ENCODE measurements around the gene RYR2. TPM values are rescaled to one million over a fixed set of nuclear protein-coding genes. Genes with fewer than 3 reads are reported as not detected.

RYR2 gene
- total and polyA plus RNA-seq, 2 of the 8 experiments (the other 6 are each of a cell fraction or from before 2014, with no cell fraction given), result 1.3 to 4.4 TPM

DNA sequence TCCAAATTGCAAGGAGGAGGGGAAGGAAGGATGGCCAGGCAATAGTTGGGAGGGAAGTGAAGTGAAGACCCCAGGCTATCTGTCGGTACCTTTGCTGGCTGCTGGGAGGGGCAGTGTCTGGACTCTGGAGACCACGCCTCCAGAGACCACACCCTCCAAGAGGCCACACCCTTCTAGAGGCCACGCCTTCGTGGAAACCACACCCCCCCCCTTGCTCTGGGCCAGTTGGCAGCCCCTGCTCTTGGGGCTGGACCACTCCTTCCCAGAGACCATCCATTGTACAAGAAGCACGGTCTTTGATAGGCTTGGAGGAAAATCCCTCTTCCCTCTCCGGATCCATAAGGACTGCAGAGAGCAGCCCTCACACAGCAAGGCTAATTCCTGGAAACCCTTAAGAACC is 73.1 kb downstream of the RYR2 start (continued):
- no peak for TF ChIP-seq CTCF (IDR thresholded peaks at IDR 0.05; ENCODE audit: control extremely low read depth in 1 of 3, insufficient read depth in 1 of 3, low read depth in 1 of 3, low read length in 3 of 3)
- no peak for TF ChIP-seq ZNF274 (IDR thresholded peaks at IDR 0.05; ENCODE audit: borderline replicate concordance, extremely low read depth, low read length)
- TF ChIP-seq HDAC2 (IDR thresholded peaks at IDR 0.05; ENCODE audit: borderline replicate concordance in 1 of 2, low read depth in 2 of 2, low read length in 2 of 2), result no peak
- TF ChIP-seq, protein P1, sequence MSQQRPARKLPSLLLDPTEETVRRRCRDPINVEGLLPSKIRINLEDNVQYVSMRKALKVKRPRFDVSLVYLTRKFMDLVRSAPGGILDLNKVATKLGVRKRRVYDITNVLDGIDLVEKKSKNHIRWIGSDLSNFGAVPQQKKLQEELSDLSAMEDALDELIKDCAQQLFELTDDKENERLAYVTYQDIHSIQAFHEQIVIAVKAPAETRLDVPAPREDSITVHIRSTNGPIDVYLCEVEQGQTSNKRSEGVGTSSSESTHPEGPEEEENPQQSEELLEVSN (IDR thresholded peaks at IDR 0.05), result no peak
- no peak for TF ChIP-seq POLR2AphosphoS5 (IDR thresholded peaks at IDR 0.05; ENCODE audit: low read depth, low read length)
- no peak for TF ChIP-seq KDM1A (IDR thresholded peaks at IDR 0.05; ENCODE audit: borderline replicate concordance, low read length)
- no peak for TF ChIP-seq MAX (IDR thresholded peaks at IDR 0.05)
- no peak for TF ChIP-seq BACH1 (IDR thresholded peaks at IDR 0.05; ENCODE audit: low read length)
- no peak for TF ChIP-seq GABPA (IDR thresholded peaks at IDR 0.05; ENCODE audit: borderline replicate concordance, insufficient read depth, low read length)
- TF ChIP-seq CBX5 (IDR thresholded peaks at IDR 0.05; ENCODE audit: low read depth, low read length), result no peak
- TF ChIP-seq TEAD4 (IDR thresholded peaks at IDR 0.05; ENCODE audit: low read depth, low read length), result no peak
